ENCODE data around the gene TMSB4Y. TPM values are rescaled to one million over a fixed set of nuclear protein-coding genes. Genes with fewer than 3 reads are reported as not detected.

TMSB4Y gene
- total RNA-seq, 2 experiments from 2014 or later, result 0.69 to 0.98 TPM

DNA sequence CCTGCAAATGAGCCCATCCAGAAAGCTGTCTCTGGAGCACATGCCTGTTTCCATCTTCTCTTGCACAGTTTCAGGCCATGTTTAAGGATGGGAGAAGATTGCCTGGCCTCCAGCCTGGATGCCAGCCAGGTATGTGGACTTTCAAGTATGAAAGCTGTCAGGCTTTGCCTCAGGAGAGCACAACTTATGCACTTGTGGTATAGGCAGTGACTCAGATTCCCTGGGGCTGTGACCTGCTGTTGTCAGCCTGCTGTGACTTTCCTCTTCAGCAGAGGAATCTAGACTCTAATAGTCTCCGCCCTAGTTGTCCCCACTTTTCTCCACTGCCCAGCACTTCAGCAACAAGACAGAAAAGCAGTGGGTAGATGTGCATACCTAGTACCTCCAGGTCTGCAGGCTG is 51.0 kb downstream of the TMSB4Y start:
- Mint-ChIP-seq H3K4me3 (no peak overlapping the region), H3K36me3 (ENCODE audit: low read depth) (no peaks in the 10 kb centered on the region), H3K4me1 (peaks cover 23% of the 10 kb centered on the region), H3K27ac (no peak overlapping the region), H3K27me3 (no peaks in the 10 kb centered on the region), H3K9me3 (ENCODE audit: low read depth) (no peaks in the 10 kb centered on the region)
- ChIA-PET POLR2A (no interaction called here), CTCF (no interaction called here)
- intact Hi-C loops (cut with DNase I, micrococcal nuclease), result loop anchor here in 1 of 2 experiments (5.0 to 10.0 kb wide), 3 partner anchors 48 to 430 kb away; no protein-coding TSS in a partner anchor
- ATAC-seq (no peak), DNase-seq (no peak)

Other genes starting within 250 kb of the TMSB4Y start
- 10 to 100 TPM; 14.6 to 17.1 TPM for gene UTY, start 223.9 kb upstream of the TMSB4Y start, total RNA-seq